Activated naive CD4-positive, alpha-beta T cell treated with anti-CD3 and anti-CD28 coated beads, Interleukin-2, amount 50 U/mL, for 16 hours (primary cell): ENCODE data around the gene HEXD.
"Not testable (repeated sequence)": the region's sequence is repeated elsewhere in the genome, so short reads cannot be mapped to it uniquely, and the experiment has no call there.

Experiments
- DNase-seq: peaks from one replicate; pipeline ENCODE4 v3.0.0-alpha.2; 2020

The HEXD gene

GRCh38 chr17:82397449-82398335 lies 20.5 kb upstream of the HEXD start:
- no peak for DNase-seq

- no peak for DNase-seq
These were observed 19.1 kb upstream of the HEXD start for GRCh38 chr17:82399041-82399441.

- DNase-seq: no peak
These were observed 18.5 kb upstream of the HEXD start for GRCh38 chr17:82399601-82400101.

- DNase-seq: no peak
These were observed 17.9 kb upstream of the HEXD start for GRCh38 chr17:82400206-82400605.

DNA sequence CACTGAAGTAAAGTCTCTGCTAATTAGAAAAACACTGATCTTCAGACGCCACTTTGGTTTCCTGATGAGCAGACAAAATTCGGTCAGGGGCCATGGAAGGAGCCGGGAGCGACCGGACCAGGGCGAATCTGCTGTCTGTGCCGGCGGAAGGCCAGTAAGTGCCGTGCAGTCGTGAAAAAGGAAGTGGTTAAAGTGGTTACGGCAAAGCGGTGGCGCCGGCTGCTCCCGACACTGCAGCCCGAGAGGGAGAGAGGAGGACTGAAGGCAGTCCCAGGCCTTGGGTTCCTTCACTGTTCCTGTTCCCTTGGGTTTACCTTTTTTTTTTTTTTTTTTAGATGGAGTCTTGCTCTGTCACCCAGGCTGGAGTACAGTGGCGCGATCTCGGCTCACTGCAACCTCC lies 17.3 kb upstream of the HEXD start:
- peak; percentile 28 for DNase-seq

DNA sequence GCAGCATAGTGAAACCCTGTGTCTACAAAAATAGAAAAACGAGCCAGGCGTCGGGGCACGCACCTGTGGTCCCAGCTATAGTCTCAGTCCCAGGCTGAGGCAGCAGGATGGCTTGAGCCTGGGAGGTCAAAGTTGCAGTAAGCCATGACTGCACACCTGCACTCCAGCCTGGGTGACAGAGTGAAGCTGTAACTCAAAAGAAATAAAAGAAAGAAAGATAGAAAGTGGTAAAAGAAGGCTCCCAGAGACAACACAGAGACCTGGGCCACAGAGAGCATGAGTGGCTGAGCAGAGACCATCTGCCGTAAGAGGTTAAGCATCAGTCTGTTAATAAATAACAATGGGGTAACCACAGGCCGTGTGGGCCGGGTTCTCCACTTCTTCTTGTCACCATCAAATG lies 15.3 kb upstream of the HEXD start:
- no peak for DNase-seq

DNA sequence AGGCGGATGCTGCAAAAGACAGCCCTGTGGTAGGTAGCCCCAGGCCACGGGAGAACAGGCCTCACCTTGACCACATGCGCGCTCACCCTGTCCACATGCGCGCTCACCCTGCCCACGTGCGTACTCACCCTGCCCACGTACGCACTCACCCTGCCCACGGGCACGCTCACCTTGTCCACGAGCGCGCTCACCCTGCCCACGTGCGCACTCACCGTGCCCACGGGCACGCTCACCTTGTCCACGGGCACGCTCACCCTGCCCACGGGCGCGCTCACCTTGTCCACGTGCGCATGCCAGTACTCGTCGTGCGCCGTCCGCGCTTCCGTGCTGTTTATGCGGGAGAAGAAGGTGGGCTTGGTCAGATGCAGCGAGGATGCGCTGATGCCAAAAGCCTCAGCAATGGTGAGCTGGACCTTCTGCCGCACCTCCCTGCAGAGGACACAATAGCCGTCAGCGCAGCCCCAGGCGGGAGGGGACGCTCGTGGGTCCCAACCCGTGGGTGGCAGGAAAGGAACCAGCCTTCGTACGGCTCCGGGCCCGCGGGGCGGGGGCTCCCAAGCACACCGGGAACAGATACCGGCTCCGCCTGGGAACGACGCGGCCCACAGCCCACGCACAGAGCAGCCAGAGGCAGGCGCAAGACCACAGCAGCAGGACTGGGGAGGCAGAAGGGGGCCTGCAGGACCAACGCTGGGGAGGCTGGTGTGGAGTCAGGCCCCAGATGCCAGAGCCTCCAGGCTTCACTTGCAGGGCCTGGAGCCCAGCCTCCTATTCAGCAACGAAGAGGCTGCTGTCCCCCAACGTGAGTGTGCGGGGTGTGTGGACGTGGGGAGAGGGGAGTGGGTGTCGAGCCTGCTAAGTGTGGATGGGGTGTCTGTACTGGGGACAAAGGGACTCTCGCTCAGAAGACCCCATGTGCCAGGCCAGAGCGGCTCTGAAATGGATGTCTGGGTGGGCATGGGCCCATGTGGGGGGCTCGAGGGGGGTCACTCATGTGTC lies 14.2 kb upstream of the HEXD start:
- DNase-seq: no peak

GRCh38 chr17:82405051-82405450 lies 13.1 kb upstream of the HEXD start:
- no peak for DNase-seq

GRCh38 chr17:82406131-82406671 lies 11.9 kb upstream of the HEXD start:
- no peak for DNase-seq

- DNase-seq: no peak
These were observed 10.9 kb upstream of the HEXD start for GRCh38 chr17:82407255-82407654.

DNA sequence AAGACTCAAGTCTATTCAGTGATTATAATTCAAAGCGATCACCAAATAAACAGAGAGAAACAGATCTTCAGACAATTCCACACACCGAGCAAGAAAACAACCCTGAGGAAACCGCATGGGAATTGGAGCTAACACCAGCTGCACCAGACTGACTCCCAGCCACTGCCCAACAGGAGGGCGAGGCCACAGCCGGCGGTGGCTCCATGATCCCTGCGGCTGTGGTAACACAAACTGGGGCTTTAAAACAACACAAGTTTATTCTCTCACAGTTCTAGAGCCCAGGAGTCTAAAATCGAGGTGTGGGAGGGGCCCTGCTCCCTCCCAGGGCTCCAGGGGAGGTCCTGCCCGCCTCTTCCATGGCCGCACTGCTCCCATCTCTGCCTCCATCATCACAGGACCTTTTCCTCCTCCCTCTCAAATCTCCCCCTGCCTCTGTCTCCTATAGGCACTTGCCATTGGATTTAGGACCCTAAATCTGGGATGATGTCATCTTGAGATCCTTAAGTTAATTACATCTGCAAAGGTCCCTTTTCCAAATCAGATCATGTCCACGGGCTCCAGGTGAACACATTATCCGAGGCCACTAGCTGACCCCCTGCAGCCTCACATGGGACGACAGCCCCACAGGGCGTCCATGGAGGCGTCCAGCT lies 9.7 kb upstream of the HEXD start:
- no peak for DNase-seq

DNA sequence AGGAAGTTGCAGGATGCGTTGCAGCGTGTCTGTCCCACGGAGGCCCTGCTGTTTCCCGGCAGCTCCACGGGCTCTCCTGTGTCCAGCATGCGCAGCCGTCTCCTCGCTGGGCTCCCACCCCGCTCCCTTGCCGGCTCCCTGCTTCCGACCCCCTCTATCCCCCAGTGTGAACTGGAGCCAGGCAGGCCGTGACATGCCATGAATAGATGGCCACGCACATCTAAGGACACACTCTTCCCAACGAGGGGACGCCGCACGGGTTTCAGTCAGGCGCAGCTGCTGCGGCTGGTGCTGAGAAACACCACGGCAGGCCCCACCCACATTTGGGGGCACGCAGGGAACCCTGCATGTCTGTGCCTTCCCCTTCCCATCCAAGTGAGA lies 9.2 kb upstream of the HEXD start:
- DNase-seq: no peak

DNA sequence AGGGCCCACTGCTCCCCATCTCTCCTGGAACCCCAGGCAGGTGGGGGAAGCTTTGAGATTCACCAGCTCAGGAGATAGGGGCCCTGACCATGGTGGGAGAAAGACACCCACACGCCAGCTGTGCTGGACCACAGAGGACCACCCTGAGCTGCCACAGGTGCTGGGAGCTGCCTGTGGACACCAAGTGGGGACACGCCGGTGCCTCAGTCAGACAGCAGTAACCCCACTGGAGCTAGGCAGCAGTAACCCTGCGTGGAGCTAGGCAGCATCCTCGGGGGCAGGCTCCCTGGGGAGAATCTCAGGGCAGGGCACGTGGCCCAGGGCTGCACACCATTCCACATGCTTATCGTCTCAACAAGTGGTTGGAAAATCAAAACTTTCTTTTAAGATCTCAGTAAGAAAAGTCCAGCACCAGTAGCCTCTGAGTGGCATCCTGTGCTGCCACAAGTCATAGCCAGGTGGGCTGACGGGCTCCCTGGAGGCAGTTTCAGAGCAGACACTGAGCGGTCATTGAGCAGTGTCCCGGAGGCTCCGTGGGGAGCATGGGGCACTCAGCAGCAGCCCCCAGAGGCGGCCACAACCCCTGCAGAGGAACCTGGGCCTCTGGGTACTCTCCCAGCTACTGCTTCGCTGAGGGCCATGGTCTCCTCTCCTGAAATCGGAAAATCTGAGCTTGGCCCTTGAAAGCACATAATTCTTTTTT lies 8.0 kb upstream of the HEXD start:
- no peak for DNase-seq

DNA sequence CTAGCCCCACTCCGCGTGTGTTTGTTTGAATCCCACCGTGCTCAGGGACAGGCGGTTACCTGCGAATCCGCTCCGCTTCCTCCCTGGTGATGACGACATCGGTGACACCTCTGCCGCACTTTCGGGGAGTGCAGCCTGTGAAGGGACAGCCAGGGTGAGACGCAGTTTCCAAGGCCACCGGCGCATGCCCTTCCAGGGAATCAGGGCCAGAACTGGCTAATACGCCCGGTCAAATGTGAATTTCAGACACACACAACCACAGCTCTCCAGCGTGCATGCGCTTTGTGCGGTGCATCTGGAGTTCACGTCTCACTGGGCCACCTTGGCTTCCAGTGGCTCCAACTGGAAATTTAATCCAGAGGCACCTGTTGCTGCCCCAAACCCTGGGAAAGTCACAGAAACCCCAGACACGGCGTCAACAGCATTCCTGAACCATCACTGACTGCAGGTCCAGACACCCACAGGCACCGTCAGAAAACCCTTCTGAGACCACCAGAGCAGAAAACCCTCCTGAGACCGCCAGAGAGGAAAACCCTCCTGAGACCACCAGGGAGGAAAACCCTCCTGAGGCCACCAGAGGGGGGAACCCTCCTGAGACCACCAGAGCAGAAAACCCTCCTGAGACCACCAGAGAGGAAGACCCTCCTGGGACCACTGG lies 6.6 kb upstream of the HEXD start:
- no peak for DNase-seq

GRCh38 chr17:82412081-82412480 lies 6.1 kb upstream of the HEXD start:
- DNase-seq: not testable (repeated sequence)

- DNase-seq: no peak
These were observed 5.3 kb upstream of the HEXD start for GRCh38 chr17:82412535-82413520.

DNA sequence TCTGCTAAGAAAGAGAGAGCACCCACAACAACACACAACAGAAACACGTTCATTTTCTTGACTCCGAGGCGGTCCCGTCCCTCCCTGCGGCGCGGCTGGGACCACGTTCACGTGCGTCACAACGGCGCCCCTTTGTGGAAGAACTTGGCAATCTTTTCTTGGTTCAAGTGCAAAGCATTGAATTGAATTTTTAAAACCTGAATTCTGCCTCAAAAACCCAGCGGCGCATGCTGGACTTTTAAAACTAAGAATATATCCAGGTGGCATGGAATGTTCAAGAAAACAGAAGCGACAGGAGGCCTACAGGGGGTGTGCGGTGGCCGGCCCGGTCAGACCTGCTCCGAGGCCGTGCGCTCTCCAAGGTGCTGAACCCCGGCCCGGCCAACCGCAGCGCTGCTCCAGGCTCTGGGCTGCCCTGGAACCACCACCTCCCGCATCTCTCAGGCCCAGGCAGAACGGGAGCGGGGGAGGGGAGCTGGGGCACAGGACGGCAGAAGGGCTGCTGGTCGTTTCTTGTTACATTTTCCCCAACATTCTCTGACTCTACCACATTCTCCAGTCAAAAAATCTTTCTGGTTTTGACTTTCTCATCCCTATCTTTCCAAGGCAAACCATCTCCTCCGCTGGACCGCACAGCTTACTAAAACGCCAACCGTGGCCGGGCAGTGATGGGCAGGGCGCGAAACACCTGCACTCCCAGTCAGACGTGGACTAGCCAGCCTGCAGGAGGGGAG lies 3.4 kb upstream of the HEXD start:
- peak; percentile 79 for DNase-seq

GRCh38 chr17:82415336-82415735 lies 2.8 kb upstream of the HEXD start:
- DNase-seq: no peak

DNA sequence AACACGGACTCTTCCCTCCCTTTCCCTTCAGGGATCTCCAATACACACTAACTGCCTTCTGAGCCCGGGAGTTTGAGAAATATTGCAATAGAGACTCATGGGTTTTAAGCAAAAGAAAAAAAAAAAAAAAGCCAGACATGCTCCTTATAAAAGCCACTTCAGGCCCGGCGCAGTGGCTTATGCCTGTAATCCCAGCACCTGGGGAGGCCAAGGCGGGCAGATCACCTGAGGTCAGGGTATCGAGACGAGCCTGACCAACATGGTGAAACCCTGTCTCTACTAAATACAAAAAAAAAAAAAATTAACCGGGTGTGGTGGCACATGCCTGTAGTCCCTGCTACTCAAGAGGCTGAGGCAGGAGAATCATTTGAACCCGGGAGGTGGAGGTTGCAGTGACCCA lies 2.4 kb upstream of the HEXD start:
- DNase-seq: no peak

DNA sequence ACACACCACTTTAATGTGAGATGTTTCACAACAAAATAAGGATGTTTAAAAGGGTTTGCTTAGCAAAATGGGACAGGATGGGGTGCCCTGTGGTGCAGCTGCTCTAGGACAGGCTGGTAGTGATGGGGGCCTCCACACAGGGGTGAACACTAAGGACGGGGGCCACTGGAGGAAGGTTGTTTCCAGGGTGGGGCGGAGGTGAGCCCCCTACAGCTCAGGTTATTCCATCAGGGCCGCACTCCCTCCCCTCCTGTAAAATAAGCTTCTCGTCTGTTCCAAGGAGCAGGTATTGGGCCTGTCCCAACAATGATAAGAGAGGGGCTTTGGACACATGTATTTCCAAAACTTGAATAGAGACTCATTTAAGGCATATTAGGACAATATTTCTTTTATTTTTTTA lies 1.9 kb upstream of the HEXD start:
- no peak for DNase-seq
